Fibroblast of skin of scalp (primary cell): ENCODE measurements around the gene SFT2D2.

Experiments
- DNase-seq: peaks from one replicate; pipeline ENCODE4 v3.0.0-alpha.2; 2013

SFT2D2 gene

DNA sequence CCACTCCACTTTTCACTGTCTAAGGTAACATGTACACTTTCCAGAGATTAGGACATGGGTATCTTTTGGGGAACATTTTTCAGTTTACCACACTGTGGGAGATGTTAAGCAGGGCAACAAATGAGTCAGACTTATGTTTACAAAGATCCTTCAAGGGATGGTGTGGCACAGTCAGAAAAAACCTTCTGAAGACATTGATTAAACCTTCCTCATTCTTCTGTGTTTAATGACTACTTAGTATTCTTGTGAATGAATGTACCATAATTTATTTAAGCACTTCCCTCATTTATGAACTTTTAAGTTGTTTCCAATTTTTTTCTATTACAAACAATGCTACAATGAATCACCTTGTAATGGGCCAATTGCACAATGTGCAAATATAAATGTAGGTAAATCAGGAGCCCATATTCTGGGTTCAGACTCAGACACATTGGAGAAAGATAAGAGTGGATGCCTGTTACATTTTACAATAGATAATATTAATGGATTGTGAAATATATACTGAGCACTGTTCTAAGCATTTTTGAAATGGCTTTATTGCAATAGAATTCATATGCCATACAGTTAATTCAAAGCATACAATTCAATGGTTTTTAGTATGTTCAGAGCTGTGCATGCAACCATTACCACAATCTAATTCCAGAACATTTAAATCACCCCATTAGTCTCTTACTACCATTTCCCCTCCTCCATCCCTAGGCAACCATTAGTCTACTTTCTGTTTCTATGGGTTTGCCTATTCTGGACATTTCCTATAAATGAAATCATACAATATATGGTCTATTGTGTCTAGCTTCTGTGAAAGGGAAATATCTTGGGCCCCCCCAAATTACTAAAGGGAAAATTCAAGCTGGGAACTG, 1.9 kb upstream of the SFT2D2 start:
- DNase-seq, result peak; percentile 84

DNA sequence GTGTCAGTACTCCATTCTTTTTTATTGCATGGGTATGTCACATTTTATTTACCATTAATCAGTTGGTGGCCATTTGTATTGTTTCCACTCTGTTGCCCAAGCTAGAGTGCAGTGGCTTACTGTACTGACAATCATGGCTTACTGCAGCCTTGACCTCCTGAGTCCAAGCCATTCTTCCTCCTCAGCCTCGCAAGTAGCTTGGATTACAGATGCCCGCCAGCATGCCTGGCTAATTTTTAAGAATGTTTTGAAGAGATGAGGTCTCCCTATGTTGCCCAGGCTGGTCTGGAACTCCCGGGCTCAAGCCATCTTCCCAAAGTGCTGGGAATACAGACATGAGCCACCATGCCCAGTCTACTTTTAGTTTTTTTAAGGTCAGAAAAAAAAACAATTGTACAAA, 813 bp upstream of the SFT2D2 start:
- no peak for DNase-seq

DNA sequence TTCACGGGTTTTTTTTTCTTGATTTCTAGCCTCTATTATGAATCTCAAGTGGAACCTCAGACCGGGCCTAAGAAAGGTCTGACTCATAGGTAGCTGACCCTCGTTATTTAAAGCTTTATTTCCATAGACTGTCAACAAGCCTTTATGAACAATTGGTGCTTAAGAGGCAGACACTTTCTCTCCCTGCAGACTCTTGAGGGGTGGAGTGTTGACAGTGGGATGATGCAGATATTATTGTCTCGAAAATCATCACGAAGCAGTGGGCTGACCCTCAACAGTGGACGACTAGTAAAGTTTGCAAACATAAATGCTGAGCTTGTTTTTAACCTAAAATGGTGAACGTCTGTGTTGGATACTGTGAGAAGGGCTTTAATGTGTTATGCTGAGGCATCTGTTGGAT, 1.8 kb downstream of the SFT2D2 start:
- no peak for DNase-seq

DNA sequence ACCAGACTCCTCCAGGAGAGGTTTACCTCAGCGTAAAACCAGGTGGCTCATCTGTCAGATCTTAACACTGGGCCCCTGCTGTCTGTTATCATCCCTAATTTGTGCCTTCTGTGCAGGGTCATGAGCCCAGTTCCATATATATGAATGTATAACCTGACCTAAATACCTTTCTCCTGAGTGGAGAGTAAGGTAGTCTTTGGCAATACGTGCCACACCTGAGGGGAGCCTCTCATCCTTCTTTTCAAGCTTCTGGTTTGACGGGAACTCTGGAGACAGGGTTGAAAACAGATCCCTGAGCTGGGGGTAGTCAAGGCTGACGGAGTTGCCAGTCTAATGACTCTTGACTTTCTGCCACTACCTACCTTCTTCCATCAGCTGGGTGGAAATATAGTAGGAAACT, 4.1 kb downstream of the SFT2D2 start:
- no peak for DNase-seq

DNA sequence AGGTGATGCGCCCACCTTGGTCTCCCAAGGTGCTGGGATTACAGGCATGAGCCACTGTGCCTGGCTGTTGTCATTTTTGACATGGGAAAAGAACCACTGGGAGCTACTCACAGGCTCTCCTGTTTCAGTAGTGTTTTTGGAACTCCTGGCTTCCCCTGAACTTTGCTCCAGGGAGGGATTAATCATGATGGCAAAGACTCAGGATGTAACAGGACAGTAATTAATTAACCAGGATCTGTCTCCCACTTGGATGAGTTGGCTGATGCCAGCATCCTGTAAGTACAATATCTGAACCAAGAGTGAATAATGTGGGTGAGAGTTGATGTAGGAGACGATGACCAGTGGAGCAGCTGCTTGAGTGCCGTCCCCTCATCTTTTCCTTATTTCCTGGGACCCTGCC, 4.9 kb downstream of the SFT2D2 start:
- DNase-seq, result no peak

DNA sequence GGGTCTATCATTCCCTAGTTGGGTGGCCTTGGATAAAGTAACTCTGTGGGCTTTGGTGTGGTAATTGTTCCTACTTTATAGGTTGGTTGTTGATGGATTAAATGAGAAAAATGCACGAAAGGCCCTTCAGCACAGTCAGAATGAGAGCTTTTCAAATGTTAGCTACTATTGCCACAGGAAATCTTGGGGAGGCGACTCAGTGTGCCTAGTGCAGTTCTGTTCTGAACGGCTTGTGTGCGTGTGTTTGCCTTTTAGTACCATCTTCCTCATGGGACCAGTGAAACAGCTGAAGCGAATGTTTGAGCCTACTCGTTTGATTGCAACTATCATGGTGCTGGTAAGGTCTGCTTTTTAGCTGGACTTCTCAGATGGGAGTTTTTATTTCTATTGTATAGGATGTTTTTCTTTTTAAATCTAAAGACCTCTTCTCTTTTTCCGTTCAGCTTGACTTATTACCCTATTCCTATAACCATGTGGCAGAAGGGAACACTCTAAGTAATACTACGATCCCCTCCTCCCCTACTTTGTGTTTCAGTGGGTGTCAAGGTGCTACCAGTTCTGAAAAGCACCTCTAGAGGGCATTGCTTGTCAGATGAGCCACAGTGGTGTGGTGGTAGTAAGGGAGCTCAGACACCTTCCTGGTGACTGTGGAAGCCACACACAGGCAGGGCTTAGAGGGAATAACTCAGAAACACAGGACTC, 9.2 kb downstream of the SFT2D2 start:
- peak; percentile 48 for DNase-seq

DNA sequence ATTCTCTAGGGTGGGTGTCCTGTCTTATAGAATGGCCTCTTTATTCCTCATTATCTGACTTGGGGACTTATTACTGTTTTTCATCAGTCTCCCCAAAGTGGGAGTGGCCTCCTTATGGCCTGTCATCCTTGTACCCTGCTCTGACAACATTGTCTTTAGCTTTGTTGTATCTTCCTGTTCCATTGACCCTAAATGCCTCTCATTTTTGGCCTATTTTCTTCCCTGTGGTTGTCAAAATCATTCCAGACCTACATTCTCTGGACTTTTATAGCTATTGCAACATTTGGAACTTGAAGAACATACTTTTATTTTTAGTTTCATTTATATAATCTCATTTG, 9.7 kb downstream of the SFT2D2 start:
- DNase-seq, result no peak

DNA sequence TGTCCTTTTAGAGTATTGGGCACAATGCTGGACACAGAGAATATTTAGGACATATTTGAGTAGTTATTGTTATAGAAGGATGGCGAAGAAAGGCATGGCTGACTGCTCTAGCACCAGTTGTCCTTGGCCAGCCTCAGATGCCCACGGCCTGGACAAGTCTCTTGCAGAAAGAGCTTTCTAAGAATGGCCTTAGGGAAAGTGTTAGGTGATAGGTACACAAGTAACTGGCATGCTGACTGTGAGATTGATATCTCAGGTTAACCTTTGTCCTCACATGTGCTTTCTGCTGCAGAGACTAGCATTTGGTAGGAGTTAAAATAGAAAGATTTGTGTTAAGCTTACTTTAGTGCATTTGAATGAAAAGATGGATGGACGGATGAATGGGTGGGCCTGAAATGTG, 10.1 kb downstream of the SFT2D2 start:
- DNase-seq, result no peak

DNA sequence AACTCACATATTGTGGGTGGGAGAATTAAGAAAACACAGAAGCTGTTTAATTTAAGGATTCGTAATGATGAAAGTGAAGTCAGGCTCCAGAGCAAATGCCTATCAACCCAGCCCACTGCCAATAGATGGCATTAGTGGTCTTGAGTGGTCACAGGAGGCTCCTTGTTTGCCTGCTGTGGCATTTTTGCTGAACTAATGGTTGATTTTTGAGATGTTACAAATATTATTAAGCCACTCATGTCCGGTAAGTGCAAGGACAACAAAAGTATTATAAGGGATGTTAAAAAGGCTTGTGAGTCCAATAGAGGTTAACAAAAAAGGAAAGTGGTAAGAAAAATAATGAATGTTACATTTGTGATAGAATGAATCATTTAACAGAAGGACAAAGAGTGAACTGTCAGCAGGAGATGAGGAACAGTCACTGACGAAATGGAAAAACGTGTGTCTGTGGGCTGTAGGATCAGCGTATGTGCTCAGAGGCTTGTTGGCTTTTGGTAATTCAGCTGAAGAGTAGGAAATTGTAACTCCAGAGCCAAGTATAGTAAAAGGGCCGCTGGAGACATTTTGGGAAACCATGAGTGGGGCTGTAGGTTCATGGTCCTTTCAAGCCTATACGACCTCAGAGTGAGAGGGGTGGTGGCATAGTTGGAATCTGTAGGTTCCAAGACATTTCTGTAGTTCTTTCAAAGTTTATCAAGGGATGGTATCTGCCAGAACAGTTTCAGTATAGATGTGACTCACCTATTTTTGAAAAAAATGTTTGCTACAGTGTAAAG, 11.2 kb downstream of the SFT2D2 start:
- no peak for DNase-seq

DNA sequence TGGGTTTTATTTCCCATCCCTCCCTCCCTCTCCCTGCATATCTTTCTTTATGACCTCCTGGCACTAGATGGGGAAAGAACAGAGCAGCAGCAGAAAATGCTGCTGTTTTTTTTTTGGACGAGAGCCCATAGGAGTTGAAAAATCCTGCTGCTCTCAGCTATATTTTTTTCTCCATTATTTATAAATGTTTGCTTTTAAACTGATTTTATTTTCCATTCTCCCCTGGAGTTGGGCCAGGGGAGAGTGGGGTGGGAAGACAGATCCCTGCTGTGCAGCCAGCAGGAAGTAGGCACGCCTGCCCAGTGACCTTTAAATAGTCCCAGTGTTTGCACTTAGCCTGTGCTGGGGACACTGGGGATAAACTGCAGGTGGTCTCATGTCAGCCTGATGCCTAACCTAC, 17.4 kb downstream of the SFT2D2 start:
- DNase-seq, result no peak

DNA sequence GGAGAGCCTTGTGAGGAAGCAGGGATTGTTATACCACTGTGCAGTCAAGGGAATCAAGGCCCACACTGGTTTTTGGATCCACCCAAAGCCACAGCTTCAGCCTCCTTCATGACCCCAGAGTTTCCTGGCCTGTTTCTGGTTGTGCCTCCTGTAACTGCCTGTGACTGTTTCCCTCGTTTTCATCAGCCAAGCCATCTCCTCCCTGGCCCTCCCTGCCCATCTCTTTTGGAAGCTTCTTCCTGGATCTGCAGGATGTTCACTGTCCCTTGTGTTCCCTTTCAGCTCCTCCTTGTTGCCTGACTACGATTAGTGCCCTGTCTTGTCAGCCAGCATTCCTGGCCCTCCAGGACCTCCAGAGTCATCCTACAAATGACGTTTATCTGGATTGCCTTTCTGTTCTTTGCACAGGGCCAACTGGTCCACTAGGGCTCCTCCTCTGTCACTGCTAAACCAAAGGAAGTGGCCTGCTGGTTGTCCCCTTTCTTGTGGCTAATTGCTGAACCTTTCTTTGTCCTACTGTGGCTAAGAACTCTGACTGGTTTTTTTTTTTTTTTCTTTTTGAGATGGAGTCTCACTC, 17.9 kb downstream of the SFT2D2 start:
- DNase-seq, result peak; percentile 24

DNA sequence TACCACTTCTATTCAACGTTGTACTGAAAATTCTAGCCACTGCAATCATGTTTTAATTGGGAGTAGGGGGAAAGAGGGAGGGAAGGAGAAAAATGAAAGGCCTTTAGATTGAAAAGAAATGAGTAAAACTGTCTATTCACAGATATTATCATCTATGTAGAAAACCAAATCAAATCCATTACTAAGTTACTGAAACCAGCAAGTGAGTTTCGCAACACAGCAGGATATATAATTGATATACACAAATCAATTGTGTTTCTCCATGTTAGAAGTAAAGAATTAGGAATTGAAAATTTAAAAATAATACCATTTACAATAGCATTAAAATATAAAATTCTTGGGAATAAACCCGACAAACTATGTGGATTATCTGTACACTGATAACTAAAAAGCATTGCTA, 19.2 kb downstream of the SFT2D2 start:
- no peak for DNase-seq

DNA sequence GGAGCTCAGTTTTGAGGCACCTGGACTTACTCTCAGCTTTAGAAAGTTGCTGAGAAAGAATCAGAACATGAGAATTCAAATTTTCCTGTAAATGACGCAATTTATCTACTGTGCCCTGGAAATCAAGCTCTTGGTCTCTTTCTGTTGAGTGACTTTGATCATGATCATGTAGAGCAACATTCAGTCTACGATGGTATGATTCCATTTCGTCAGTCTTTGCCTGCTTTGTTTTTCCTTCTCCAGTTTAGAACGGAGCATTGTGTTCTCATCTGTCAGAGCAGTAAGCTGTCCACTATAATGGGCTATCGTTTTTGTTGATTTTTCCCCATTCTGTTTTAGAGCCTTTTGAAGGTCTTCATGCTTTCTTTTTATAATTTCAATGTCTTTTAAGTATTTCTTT, 20.7 kb downstream of the SFT2D2 start:
- no peak for DNase-seq

DNA sequence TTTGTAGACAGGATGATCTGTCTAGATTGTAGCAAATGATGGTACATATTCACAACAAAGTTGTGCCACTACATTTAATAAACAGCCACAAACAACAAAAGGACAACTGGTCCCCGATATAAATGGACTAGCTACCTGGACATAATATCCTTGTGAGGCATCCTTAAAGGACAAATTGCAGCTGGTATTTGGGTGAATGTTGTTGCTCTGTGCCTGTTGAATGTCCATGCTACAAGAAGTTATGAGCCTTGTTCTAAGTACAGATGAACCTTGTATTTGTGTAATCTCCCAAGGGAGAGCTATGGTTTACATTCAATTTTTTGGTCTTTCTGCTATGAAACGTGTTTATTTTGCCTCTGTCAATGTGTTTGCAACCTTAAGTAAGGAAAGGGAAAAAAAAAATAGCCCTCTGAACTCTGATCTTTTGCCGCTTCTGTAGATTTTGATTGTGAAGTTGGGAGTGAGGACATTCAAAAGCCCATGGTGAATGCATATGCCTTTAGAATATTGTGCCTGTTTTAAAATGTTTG, 26.5 kb downstream of the SFT2D2 start:
- no peak for DNase-seq

DNA sequence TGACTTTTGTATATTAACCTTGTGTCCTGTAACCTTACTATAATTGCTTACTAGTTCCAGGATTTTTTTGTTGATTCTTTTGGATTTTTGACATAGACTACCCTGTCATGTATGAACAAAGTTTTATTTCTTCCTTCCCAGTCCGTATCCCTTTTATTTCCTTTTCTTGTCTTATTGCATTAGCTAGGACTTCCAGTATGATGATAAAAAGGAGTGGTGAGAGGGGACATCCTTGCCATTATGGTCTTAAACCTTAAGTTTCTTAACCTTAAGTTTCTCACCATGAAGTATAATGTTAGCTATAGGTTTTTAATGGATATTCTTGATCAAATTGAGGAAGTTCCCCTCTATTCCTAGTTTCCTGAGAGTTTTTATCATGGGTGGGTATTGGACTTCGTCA, 30.4 kb downstream of the SFT2D2 start:
- DNase-seq, result no peak

DNA sequence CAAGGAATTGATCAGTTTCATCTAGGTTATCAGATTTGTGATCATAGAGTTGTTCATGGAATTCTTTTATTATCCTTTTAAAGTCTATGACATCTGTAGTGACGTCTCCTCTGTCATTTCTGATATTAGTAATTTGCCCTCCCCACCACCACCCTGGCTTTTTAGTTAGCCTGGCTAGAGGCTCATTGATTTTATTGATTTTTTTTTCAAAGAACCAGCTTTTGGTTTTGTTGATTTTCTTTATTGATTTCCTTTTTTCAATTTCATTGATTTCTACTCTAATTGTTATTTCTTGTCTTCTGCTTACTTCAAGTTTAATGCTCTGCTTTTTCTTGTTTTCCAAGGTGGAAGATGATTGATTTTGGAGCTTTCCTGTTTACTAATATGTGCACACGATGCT, 31.6 kb downstream of the SFT2D2 start:
- no peak for DNase-seq

DNA sequence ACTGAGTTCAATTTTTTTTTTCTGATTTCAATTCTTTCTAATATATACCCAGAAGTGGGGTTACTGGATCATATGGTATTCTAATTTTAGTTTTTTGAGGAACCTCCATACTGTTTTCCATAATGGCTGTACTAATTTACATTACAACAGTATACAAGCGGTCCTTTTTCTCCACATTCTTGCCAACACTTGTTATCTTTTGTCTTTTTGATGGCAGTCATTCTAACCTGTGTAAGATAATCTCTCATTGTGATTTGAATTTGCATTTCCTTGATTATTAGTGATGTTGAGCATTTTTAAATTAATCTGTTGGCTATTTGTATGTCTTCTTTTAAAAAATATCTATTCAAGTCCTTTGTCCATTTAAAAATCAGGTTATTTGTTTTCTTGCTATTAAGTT, 33.8 kb downstream of the SFT2D2 start:
- no peak for DNase-seq

DNA sequence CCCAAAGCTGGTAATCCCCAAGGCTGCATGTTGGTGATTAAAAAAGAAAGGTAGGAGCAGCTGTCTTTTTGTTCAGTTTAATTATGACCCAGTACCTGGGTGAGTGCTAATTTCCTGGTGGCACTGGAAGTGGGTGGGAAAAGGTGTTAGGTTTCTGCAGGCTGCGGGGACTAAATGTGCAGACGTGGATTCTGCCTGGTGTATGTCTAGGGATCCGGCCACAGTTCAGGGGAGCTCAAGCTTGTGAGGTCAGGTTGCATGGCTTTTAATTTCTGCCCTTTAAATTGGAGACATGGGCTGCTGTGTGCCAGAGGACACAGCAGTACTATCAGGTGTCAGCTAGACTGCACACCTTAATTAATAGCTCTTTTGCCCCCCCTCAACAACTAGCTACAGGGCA, 34.6 kb downstream of the SFT2D2 start:
- DNase-seq, result no peak

DNA sequence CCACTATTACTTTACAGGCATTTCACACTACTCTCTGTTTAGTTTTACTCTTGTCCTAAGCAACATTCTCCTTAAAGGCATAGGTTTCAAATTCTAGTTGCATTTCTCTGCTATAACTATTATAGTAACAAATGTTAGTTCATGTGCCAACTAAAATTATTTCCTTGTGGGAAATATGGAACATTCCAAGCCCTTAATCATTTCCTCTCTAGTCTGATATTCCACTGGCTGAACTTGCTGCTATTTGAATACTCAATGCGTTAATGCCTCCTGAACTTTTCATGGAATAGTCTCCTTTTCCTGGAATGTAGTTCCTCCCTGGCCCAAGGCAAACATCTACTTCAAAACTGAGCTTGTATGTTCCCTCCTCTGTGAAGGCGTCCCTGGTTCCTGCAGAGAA, 35.6 kb downstream of the SFT2D2 start:
- DNase-seq, result peak; percentile 84

DNA sequence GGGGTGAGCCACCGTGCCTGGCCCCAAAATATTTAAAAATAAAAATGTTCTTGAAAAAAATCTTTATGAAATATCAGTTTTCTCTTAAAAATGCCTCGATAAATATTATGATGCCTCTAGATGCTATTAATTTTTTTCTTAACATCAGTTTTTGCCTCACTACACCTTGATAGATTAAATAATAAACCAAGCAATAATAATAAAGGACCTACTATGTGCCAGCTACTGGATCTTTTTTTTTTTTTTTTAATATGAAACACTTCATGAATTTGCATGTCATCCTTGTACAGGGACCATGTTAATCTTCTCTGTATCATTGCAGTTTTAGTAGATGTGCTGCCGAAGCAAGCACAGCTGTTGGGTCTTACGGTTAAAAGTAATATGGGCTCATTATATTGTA, 37.3 kb downstream of the SFT2D2 start:
- DNase-seq, result no peak

DNA sequence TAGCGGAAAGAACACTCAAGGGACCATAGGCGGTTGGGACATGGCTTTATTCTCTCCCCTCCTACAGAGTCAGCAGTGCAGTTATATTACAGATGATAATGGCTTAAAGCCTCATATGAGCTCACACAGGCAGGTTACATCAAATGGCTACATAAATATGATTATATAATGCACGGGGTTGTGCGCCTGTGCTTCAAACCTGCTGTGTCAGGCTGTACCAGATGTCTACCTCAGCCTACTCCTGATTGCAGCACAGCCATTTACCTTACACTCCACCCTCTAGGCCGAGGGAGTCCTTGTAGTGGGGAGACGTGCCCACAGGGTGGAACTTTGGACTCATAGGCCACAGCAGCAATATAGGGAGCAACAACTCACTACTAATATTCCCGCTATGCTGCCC, 38.5 kb downstream of the SFT2D2 start:
- DNase-seq, result no peak

DNA sequence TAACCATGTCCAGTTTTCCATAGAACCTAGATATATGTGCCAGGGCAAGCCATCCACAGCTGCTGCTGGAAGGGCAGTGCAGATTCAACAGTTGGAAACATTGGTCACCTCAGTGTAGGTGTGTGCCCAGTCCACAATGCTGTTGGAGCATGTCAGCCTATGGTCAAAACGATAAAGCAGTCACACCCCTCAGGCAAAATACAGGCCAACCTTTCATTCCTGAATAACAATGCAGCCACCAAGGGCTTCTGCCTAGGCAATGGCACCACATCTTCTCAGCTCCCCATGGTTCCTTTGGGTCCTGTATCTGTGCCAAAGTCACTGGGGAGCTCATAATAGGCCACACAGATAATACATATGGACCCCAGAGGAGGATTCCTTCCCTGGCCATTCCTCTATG, 39.8 kb downstream of the SFT2D2 start:
- DNase-seq, result no peak

DNA sequence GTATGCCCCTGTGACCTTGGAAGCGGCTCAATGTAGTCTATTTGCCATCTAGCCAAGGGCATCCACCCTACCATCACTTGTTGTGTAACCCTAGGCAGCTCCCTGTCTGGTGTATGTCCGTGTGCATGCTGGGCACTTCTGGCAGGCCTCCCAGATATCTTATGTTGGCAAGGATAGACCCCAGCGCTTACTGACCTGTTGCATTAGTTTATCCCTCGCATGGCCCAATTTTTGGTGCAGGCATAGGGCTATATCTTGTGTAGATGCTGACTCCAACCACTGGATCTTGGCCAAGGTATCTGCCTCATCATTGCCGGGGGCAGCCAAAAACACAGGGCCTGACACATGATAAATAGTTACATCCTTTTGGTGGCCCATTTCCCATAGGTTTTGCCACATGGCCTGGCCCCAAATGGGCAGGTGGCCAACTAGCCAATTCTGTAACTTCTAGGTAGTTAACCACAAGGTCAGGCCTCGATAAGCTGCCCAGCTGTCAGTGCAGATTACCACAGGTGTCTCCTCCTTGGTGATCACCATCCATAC, 40.9 kb downstream of the SFT2D2 start:
- no peak for DNase-seq
